ENCODE measurements around the gene ELP4.

GRCh38 chr11:31649129-31649966, 139.8 kb downstream of the ELP4 start:
- TF ChIP-seq CTCF (IDR thresholded peaks at IDR 0.05; ENCODE audit: low read depth, low read length) (no peak), POLR2A (IDR thresholded peaks at IDR 0.05; ENCODE audit: extremely low read depth, insufficient read length) (no peak)

Measured in NB4 (cell line).